AG09309 (cell line): ENCODE measurements around the gene SLC15A4.

ENCODE experiments used
- DNase-seq: peaks from one replicate; pipeline ENCODE4 v3.0.0-alpha.2; 2010; ENCODE audit warnings: low read depth
- H3K4me3 ChIP-seq: 2 replicates; pipeline ENCODE4 v1.5.1; 2011; ENCODE audit warnings: mild to moderate bottlenecking, low read depth, low read length, moderate library complexity; ENCODE audit not compliant: control insufficient read depth
- CTCF ChIP-seq: IDR thresholded peaks from 2 replicates; pipeline ENCODE4 v1.5.1; 2011; ENCODE audit warnings: mild to moderate bottlenecking, low read depth, low read length, inconsistent platforms; ENCODE audit not compliant: insufficient read depth, control insufficient read depth; ENCODE audit errors: missing control alignments

Gene SLC15A4

GRCh38 chr12:128789356-128789929 lies 34.3 kb downstream of the SLC15A4 start:
- no peak overlapping the region for H3K4me3 ChIP-seq
- no peak for TF ChIP-seq CTCF
- no peak for DNase-seq

GRCh38 chr12:128787827-128788226 lies 35.9 kb downstream of the SLC15A4 start:
- DNase-seq = no peak
- H3K4me3 ChIP-seq = no peak overlapping the region

GRCh38 chr12:128786741-128787391 lies 36.9 kb downstream of the SLC15A4 start:
- TF ChIP-seq CTCF = no peak
- no peak for DNase-seq
- H3K4me3 ChIP-seq = no peak overlapping the region

More at GRCh38 chr12:128787827-128788226, 35.9 kb downstream of the SLC15A4 start:
- no peak for TF ChIP-seq CTCF

- no peak for TF ChIP-seq CTCF
- DNase-seq = no peak
- H3K4me3 ChIP-seq = no peak overlapping the region
Measured at GRCh38 chr12:128784030-128784760, 39.6 kb downstream of the SLC15A4 start.

- no peak for DNase-seq
- no peak overlapping the region for H3K4me3 ChIP-seq
- TF ChIP-seq CTCF = no peak
Measured at GRCh38 chr12:128783129-128783574, 40.6 kb downstream of the SLC15A4 start.

- DNase-seq = no peak
- no peak overlapping the region for H3K4me3 ChIP-seq
- no peak for TF ChIP-seq CTCF
Measured at GRCh38 chr12:128779901-128780300, 43.9 kb downstream of the SLC15A4 start.
